Testis (tissue), 3 donors: ENCODE results near the gene DLG2. TPM values are rescaled to one million over a fixed set of nuclear protein-coding genes. Genes with fewer than 3 reads are reported as not detected.

ENCODE experiments used
- DNase-seq: peaks from one replicate; pipeline ENCODE4 v3.0.0-alpha.2; 2019
- H3K27ac ChIP-seq, 2 donors: fragments of 200-600 bp; sonication (generic); one replicate each; pipeline ENCODE4 v1.5.1; 2019
- H3K27me3 ChIP-seq: fragments of 200-600 bp; sonication (generic); one replicate; pipeline ENCODE4 v1.5.1; 2019
- H3K36me3 ChIP-seq: fragments of 200-600 bp; sonication (generic); one replicate; pipeline ENCODE4 v1.5.1; 2017; ENCODE audit warnings: low read depth; ENCODE audit errors: missing control alignments
- H3K4me1 ChIP-seq: fragments of 200-600 bp; sonication (generic); one replicate; pipeline ENCODE4 v1.5.1; 2019
- H3K4me3 ChIP-seq, 2 donors: fragments of 200-600 bp; sonication (generic); one replicate each; pipeline ENCODE4 v1.5.1; 2017 to 2019
- H3K9me3 ChIP-seq: fragments of 200-600 bp; sonication (generic); one replicate; pipeline ENCODE4 v1.5.1; 2017
- CTCF ChIP-seq, 3 experiments: fragments of 450-650 bp in 2 of 3; fragments of 200-600 bp in 1 of 3; sonication (generic) in 1 of 3; IDR thresholded peaks; one replicate each; pipeline ENCODE4 v1.5.1; 2016 to 2019; ENCODE audit warnings: antibody characterized with exemption in 3 of 3, mild to moderate bottlenecking in 2 of 3, moderate library complexity in 1 of 3
- POLR2A ChIP-seq: fragments of 450-650 bp; IDR thresholded peaks from one replicate; pipeline ENCODE4 v1.6.1; 2017; ENCODE audit warnings: antibody characterized with exemption, mild to moderate bottlenecking, moderate library complexity
- WGBS, 2 donors: methylation state at CpG; one replicate each; pipeline ENCODE4 v1.1.5; 2018; 5-methylcytosine and 5-hydroxymethylcytosine counted together
- intact Hi-C: fragments of 100-400 bp; cut with DNase I; formaldehyde crosslinking; loops from one replicate; pipeline ENCODE4 v1.15.1; 2023; ENCODE audit warnings: low total_unique reads
- polyA plus RNA-seq: library from polyadenylated mRNA; stranded (reverse); fragments of 350-450 nt; fragmentation: Illumina TruSeq; extraction: RNeasy Lipid Tissue Mini Kit (QIAGEN cat#74804); gene quantifications from one replicate; pipeline ENCODE4 v1.2.3, GENCODE V29; 2014; ENCODE audit warnings: low read depth, low replicate concordance; ENCODE audit not compliant: insufficient read depth
- total RNA-seq, 2 donors: library from RNA; depleted of rRNA; stranded (reverse); fragments of >200 nt; gene quantifications; one replicate each; pipeline ENCODE4 v1.2.3, GENCODE V29; 2016

DLG2 gene
- total and polyA plus RNA-seq, 3 donors from 2014 or later: 13.8 to 23.0 (median 14.1) TPM

GRCh38 chr11:84260862-84261261 is 1366.3 kb downstream of the DLG2 start:
- DNase-seq: no peak
- H3K27me3 ChIP-seq: no peaks in the 10 kb centered on the region
- TF ChIP-seq CTCF (IDR thresholded peaks at IDR 0.05) (no peak), POLR2A (no peak)
- WGBS, 2 donors: 67 to 94% methylated on average over 1 of the region's 1 CpG
- H3K4me1 ChIP-seq: no peaks in the 10 kb centered on the region
- no peak overlapping the region for H3K27ac ChIP-seq
- no peaks in the 10 kb centered on the region for H3K36me3 ChIP-seq
- H3K4me3 ChIP-seq: no peak overlapping the region
- intact Hi-C loops: no loop called here
- no peaks in the 10 kb centered on the region for H3K9me3 ChIP-seq

- Histone ChIP-seq H3K36me3 (no peaks in the 10 kb centered on the region), H3K27me3 (no peaks in the 10 kb centered on the region), H3K9me3 (no peaks in the 10 kb centered on the region), H3K4me1 (no peaks in the 10 kb centered on the region), H3K27ac (no peak overlapping the region), H3K4me3 (no peak overlapping the region)
- intact Hi-C loops: no loop called here
- no peak for DNase-seq
- TF ChIP-seq POLR2A (no peak), CTCF (IDR thresholded peaks at IDR 0.05) (no peak)
- 86 to 97% methylated on average over 1 of the region's 1 CpG for WGBS, 2 donors
Measured at GRCh38 chr11:84256618-84257017, 1370.5 kb downstream of the DLG2 start.

GRCh38 chr11:84255483-84255882 is 1371.7 kb downstream of the DLG2 start:
- Histone ChIP-seq H3K27ac (no peak overlapping the region), H3K27me3 (no peaks in the 10 kb centered on the region), H3K9me3 (no peaks in the 10 kb centered on the region), H3K4me3 (no peak overlapping the region), H3K36me3 (no peaks in the 10 kb centered on the region), H3K4me1 (no peaks in the 10 kb centered on the region)
- TF ChIP-seq POLR2A (no peak), CTCF (IDR thresholded peaks at IDR 0.05) (no peak)
- intact Hi-C loops: no loop called here
- WGBS, 2 donors: 95 to 99% methylated on average over 5 of the region's 5 CpGs
- DNase-seq: no peak

GRCh38 chr11:84250834-84251613 is 1376.1 kb downstream of the DLG2 start:
- intact Hi-C loops: no loop called here
- Histone ChIP-seq H3K36me3 (no peaks in the 10 kb centered on the region), H3K27ac (no peak overlapping the region), H3K27me3 (no peaks in the 10 kb centered on the region), H3K4me1 (peaks cover 8% of the 10 kb centered on the region), H3K9me3 (no peaks in the 10 kb centered on the region), H3K4me3 (no peak overlapping the region)
- 92 to 94% methylated on average over 2 of the region's 2 CpGs for WGBS, 2 donors
- DNase-seq: no peak
- TF ChIP-seq POLR2A: no peak
- TF ChIP-seq CTCF (IDR thresholded peaks at IDR 0.05): no peak
